HepG2 (cell line): ENCODE data around the gene MST1. TPM values are rescaled to one million over a fixed set of nuclear protein-coding genes. Genes with fewer than 3 reads are reported as not detected.
A peak's percentile ranks its signal among the peaks of the same experiment; 100 is the strongest.

Experiments
- CBX5 ChIP-seq: sonication (generic); formaldehyde crosslinking; IDR thresholded peaks from 2 replicates; pipeline ENCODE4 v1.4.0; 2020; ENCODE audit warnings: missing genetic modification reagents, borderline replicate concordance
- FOXO4 ChIP-seq: sonication (generic); formaldehyde crosslinking; conservative IDR thresholded peaks from 2 replicates; pipeline ENCODE4 v1.8.1; 2023; ENCODE audit warnings: missing genetic modification reagents
- GLI4 ChIP-seq: sonication (generic); formaldehyde crosslinking; IDR thresholded peaks from 2 replicates; pipeline ENCODE4 v1.5.1; 2020; ENCODE audit warnings: missing genetic modification reagents, mild to moderate bottlenecking, moderate library complexity, borderline replicate concordance
- HNRNPH1 ChIP-seq: fragments of 200-400 bp; formaldehyde crosslinking; optimal IDR thresholded peaks from 2 replicates; pipeline ENCODE3; 2017; ENCODE audit warnings: mild to moderate bottlenecking, low read depth, low read length
- HOXA7 ChIP-seq: sonication (generic); formaldehyde crosslinking; IDR thresholded peaks from 2 replicates; pipeline ENCODE4 v1.8.1; 2022; ENCODE audit warnings: mild to moderate bottlenecking, missing genetic modification reagents, moderate library complexity
- JARID2 ChIP-seq: sonication (generic); formaldehyde crosslinking; IDR thresholded peaks from 2 replicates; pipeline ENCODE4 v1.8.1; 2023; ENCODE audit warnings: missing genetic modification reagents, inconsistent platforms; ENCODE audit not compliant: insufficient replicate concordance
- MAZ ChIP-seq, 2 experiments: sonication (generic) in 1 of 2; formaldehyde crosslinking in 1 of 2; IDR thresholded peaks; 2 replicates each; pipeline versions ENCODE4 v1.5.0 to v1.6.1; 2012 to 2020; ENCODE audit warnings: low read depth in 2 of 2, mild to moderate bottlenecking in 2 of 2, borderline replicate concordance in 1 of 2, improper control_type of control experiment in 1 of 2, low read length in 1 of 2, missing genetic modification reagents in 1 of 2, moderate library complexity in 1 of 2
- MXD3 ChIP-seq: IDR thresholded peaks from 2 replicates; pipeline ENCODE4 v1.6.1; 2016; ENCODE audit warnings: mild to moderate bottlenecking, missing biosample characterization, missing genetic modification reagents
- NFYB ChIP-seq: sonication (generic); formaldehyde crosslinking; IDR thresholded peaks from 2 replicates; pipeline ENCODE4 v1.4.0; 2020; ENCODE audit warnings: missing genetic modification reagents
- PLRG1 ChIP-seq: fragments of 450-650 bp; conservative IDR thresholded peaks from 2 replicates; pipeline ENCODE4 v1.6.1; 2016
- SSRP1 ChIP-seq: IDR thresholded peaks from 2 replicates; pipeline ENCODE4 v1.6.1; 2016; ENCODE audit warnings: control low read depth
- TRIM22 ChIP-seq: fragments of 450-650 bp; IDR thresholded peaks from 2 replicates; pipeline ENCODE4 v1.6.1; 2017
- ZBTB1 ChIP-seq: sonication (generic); formaldehyde crosslinking; IDR thresholded peaks from 2 replicates; pipeline ENCODE4 v1.4.0; 2020; ENCODE audit warnings: missing genetic modification reagents, borderline replicate concordance
- ZBTB44 ChIP-seq: sonication (generic); formaldehyde crosslinking; IDR thresholded peaks from 2 replicates; pipeline ENCODE4 v1.4.0; 2020; ENCODE audit warnings: missing genetic modification reagents
- ZNF235 ChIP-seq: sonication (generic); formaldehyde crosslinking; IDR thresholded peaks from 2 replicates; pipeline ENCODE4 v1.8.1; 2023; ENCODE audit warnings: mild to moderate bottlenecking, missing genetic modification reagents, borderline replicate concordance
- ZNF383 ChIP-seq: sonication (generic); formaldehyde crosslinking; IDR thresholded peaks from 2 replicates; pipeline ENCODE4 v1.4.0; 2020; ENCODE audit warnings: missing genetic modification reagents, mild to moderate bottlenecking, borderline replicate concordance
- ZNF441 ChIP-seq: sonication (generic); formaldehyde crosslinking; IDR thresholded peaks from 2 replicates; pipeline ENCODE4 v1.7.0; 2021; ENCODE audit warnings: missing genetic modification reagents, borderline replicate concordance
- ZNF460 ChIP-seq: sonication (generic); formaldehyde crosslinking; IDR thresholded peaks from 2 replicates; pipeline ENCODE4 v1.5.1; 2020; ENCODE audit warnings: missing genetic modification reagents, mild to moderate bottlenecking, borderline replicate concordance
- ZNF775 ChIP-seq: sonication (generic); formaldehyde crosslinking; IDR thresholded peaks from 2 replicates; pipeline ENCODE4 v1.4.0; 2020; ENCODE audit warnings: missing genetic modification reagents, mild to moderate bottlenecking, moderate library complexity, borderline replicate concordance
- polyA plus RNA-seq, 8 experiments: library from polyadenylated mRNA; depleted of rRNA in 3 of 8; stranded (reverse) in 7 of 8; unstranded in 1 of 8; fragments of >200 nt; fragmentation: Illumina TruSeq in 4 of 8; extraction: Trizol in 4 of 8; gene quantifications; 2 replicates each; pipeline versions ENCODE4 v1.2.1 to v1.2.3, GENCODE V29; 2011 to 2016; ENCODE audit warnings: low read depth in 4 of 8, missing spikeins in 1 of 8, mixed read lengths in 1 of 8; ENCODE audit not compliant: insufficient read depth in 1 of 8
- total RNA-seq, 5 experiments: library from RNA; depleted of rRNA; stranded (reverse); fragments of >200 nt; fragmentation: Illumina TruSeq; extraction: Trizol; gene quantifications; 2 replicates each; pipeline ENCODE4 v1.2.3, GENCODE V29; 2016; ENCODE audit warnings: low read depth in 1 of 5
- TF ChIP-seq, protein P1 (sequence below): sonication (generic); formaldehyde crosslinking; IDR thresholded peaks from 2 replicates; pipeline ENCODE4 v1.4.0; 2020; ENCODE audit warnings: missing genetic modification reagents, mild to moderate bottlenecking, borderline replicate concordance

MST1 gene
- total and polyA plus RNA-seq, 2 of the 13 experiments (the other 11 are each of a cell fraction or from before 2014, with no cell fraction given): 189 to 452 TPM

DNA sequence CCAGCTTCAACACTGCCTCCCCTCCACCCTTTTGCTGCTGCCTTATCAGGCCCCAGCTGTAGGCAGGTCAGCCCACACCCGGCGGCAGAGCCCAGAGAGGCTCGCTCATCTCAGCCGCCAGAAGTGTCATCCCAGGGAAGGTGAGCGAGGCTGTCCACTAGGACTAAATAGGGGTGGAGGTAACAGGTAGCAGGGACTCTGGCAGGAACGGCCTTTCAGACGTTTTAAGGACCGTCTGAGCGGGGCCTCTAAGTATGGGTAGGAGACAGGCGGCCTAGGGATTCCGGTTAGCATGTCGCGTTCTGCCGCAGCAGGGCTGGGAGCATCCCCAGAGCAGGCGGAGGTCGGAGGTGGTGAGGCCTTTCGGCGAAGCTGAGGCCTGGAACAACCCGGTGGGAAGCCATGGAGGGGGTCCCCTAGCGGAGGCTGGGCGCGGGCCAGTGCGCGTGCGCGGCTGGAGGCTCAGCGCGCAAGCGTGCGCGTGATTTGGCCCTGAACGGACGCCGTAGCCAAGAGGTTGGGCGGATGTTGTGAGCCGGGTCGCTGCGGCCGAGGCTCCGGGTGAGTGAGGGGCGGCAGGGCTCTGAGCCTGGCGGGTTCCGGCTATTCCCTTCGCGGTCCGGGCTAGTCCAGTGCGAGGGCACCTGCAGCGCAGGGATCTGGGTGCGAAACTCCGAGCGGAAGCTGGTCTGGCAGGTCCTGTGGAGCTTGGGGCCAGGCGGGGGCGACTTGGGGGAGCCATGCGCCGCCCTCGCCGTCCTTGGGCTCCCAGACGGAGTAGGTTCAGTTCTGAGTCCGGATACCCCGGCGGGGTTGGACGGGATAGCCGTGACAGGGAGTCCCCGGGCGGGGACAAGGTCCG is at the start of gene MST1, which contains the start of gene RNF123 (continued):
- TF ChIP-seq HOXA7 (CRISPR knock-in tag) (no peak), HNRNPH1 (no peak), ZNF460 (no peak), ZNF441 (CRISPR knock-in tag) (no peak; the same call in 1 of the 2 replicates), ZNF235 (CRISPR knock-in tag) (no peak), GLI4 (no peak), JARID2 (CRISPR knock-in tag) (no peak), NFYB (CRISPR knock-in tag) (no peak; the same call in 1 of the 2 replicates), TRIM22 (no peak), ZNF775 (CRISPR knock-in tag) (no peak), MAZ (IDR thresholded peaks at IDR 0.05; ENCODE audit: borderline replicate concordance, low read depth, low read length) (no peak), MAZ (CRISPR knock-in tag; IDR thresholded peaks at IDR 0.05; ENCODE audit: low read depth) (peak; percentile 70), SSRP1 (CRISPR knock-in tag) (no peak; the same call in 1 of the 2 replicates), FOXO4 (CRISPR knock-in tag) (no peak), CBX5 (peak; percentile 59; the same call in 1 of the 2 replicates), ZBTB1 (CRISPR knock-in tag) (no peak), MXD3 (CRISPR knock-in tag) (no peak; the same call in 1 of the 2 replicates), ZNF383 (CRISPR knock-in tag) (peak; percentile 28; the same call in 1 of the 2 replicates), ZBTB44 (CRISPR knock-in tag) (no peak), PLRG1 (no peak)
- TF ChIP-seq, protein P1, sequence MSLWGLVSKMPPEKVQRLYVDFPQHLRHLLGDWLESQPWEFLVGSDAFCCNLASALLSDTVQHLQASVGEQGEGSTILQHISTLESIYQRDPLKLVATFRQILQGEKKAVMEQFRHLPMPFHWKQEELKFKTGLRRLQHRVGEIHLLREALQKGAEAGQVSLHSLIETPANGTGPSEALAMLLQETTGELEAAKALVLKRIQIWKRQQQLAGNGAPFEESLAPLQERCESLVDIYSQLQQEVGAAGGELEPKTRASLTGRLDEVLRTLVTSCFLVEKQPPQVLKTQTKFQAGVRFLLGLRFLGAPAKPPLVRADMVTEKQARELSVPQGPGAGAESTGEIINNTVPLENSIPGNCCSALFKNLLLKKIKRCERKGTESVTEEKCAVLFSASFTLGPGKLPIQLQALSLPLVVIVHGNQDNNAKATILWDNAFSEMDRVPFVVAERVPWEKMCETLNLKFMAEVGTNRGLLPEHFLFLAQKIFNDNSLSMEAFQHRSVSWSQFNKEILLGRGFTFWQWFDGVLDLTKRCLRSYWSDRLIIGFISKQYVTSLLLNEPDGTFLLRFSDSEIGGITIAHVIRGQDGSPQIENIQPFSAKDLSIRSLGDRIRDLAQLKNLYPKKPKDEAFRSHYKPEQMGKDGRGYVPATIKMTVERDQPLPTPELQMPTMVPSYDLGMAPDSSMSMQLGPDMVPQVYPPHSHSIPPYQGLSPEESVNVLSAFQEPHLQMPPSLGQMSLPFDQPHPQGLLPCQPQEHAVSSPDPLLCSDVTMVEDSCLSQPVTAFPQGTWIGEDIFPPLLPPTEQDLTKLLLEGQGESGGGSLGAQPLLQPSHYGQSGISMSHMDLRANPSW (CRISPR knock-in tag): no peak
